Stimulated activated CD8-positive, alpha-beta memory T cell treated with anti-CD3 and anti-CD28 coated beads, Interleukin-4, amount 100 ng/mL, for 1 hour (primary cell): ENCODE data around the gene EP400.
"Not testable (repeated sequence)": the region's sequence is repeated elsewhere in the genome, so short reads cannot be mapped to it uniquely, and the experiment has no call there.

Experiments used
- DNase-seq, 2 donors: peaks; one replicate each; pipeline ENCODE4 v3.0.0-alpha.2; 2020; ENCODE audit warnings: low read depth in 2 of 2, low spot score in 1 of 2

EP400 gene

GRCh38 chr12:132043216-132043615 lies 93.5 kb downstream of the EP400 start:
- no peak for DNase-seq

- no peak for DNase-seq
Measured at GRCh38 chr12:132043770-132044467, 94.2 kb downstream of the EP400 start.

- DNase-seq = no peak
Measured at GRCh38 chr12:132044661-132045412, 95.1 kb downstream of the EP400 start.

- DNase-seq = no peak
Measured at GRCh38 chr12:132045751-132046150, 96.0 kb downstream of the EP400 start.

- no peak for DNase-seq
Measured at GRCh38 chr12:132046561-132046960, 96.8 kb downstream of the EP400 start.

GRCh38 chr12:132047630-132048029 lies 97.9 kb downstream of the EP400 start:
- DNase-seq = not testable (repeated sequence)

GRCh38 chr12:132049442-132049841 lies 99.7 kb downstream of the EP400 start:
- no peak for DNase-seq

- no peak for DNase-seq
Measured at GRCh38 chr12:132049876-132050275, 100.1 kb downstream of the EP400 start.

- DNase-seq = not testable (repeated sequence)
Measured at GRCh38 chr12:132051718-132052117, 102.0 kb downstream of the EP400 start.

GRCh38 chr12:132052196-132052932 lies 102.6 kb downstream of the EP400 start:
- no peak for DNase-seq

GRCh38 chr12:132053338-132054330 lies 103.9 kb downstream of the EP400 start:
- DNase-seq = no peak

GRCh38 chr12:132054983-132055382 lies 105.2 kb downstream of the EP400 start:
- DNase-seq = no peak

GRCh38 chr12:132055535-132056096 lies 105.9 kb downstream of the EP400 start:
- DNase-seq = no peak

GRCh38 chr12:132056320-132056719 lies 106.6 kb downstream of the EP400 start:
- no peak for DNase-seq

- no peak for DNase-seq
Measured at GRCh38 chr12:132056951-132057350, 107.2 kb downstream of the EP400 start.

- no peak for DNase-seq
Measured at GRCh38 chr12:132057691-132058090, 107.9 kb downstream of the EP400 start.

- DNase-seq = no peak
Measured at GRCh38 chr12:132061197-132061596, 111.5 kb downstream of the EP400 start.

- no peak for DNase-seq
Measured at GRCh38 chr12:132061641-132062430, 112.1 kb downstream of the EP400 start.

GRCh38 chr12:132062481-132062880 lies 112.7 kb downstream of the EP400 start:
- DNase-seq = no peak

- no peak for DNase-seq
Measured at GRCh38 chr12:132063491-132063890, 113.7 kb downstream of the EP400 start.
